Epithelial cell of proximal tubule (primary cell): ENCODE data around the gene CD9. TPM values are rescaled to one million over a fixed set of nuclear protein-coding genes. Genes with fewer than 3 reads are reported as not detected.

Experiments
- DNase-seq: peaks from one replicate; pipeline ENCODE4 v3.0.0-alpha.2; 2011; ENCODE audit warnings: low read depth
- H3K4me3 ChIP-seq: 2 replicates; pipeline ENCODE4 v1.5.1; 2011; ENCODE audit warnings: low read depth, mild to moderate bottlenecking, low read length
- total RNA-seq: library from RNA; depleted of rRNA; stranded (reverse); fragments of >200 nt; gene quantifications from 2 replicates; pipeline ENCODE4 v1.2.3, GENCODE V29; 2015
- TF ChIP-seq, protein P1 (sequence below): conservative IDR thresholded peaks from 2 replicates; pipeline ENCODE4 v1.5.1; 2012; ENCODE audit warnings: low read depth, mild to moderate bottlenecking, low read length

Gene CD9
- total RNA-seq, 1 donor from 2014 or later = 284 TPM

DNA sequence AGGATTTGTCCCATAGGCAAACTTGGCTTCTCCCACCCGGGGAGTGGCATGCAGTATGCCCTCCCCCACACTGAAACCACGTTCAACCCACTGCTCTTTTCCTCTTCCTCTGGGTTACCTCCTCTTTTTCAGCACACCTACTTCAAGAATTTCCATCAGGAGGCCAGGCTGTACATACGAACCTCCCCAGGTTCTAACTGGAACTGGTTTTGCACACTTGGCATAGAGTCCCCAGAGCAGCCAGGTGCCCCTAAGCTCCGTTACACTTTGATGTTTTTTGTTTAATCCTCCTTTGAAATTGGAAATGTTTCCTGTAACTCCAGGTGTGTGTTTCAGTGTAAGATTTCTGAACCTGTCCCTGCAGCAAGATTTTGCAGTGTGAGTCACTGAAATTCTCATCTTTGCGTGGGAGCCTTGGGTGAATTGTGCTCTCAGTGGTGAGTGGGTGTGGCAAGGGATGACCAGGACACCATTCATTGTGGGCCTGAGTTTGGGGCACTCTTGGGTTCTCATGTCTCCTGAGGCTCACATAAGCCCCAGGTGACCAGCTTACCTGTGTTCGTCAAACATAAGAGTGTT lies 18.2 kb downstream of the CD9 start:
- no peak for DNase-seq
- TF ChIP-seq, protein P1, sequence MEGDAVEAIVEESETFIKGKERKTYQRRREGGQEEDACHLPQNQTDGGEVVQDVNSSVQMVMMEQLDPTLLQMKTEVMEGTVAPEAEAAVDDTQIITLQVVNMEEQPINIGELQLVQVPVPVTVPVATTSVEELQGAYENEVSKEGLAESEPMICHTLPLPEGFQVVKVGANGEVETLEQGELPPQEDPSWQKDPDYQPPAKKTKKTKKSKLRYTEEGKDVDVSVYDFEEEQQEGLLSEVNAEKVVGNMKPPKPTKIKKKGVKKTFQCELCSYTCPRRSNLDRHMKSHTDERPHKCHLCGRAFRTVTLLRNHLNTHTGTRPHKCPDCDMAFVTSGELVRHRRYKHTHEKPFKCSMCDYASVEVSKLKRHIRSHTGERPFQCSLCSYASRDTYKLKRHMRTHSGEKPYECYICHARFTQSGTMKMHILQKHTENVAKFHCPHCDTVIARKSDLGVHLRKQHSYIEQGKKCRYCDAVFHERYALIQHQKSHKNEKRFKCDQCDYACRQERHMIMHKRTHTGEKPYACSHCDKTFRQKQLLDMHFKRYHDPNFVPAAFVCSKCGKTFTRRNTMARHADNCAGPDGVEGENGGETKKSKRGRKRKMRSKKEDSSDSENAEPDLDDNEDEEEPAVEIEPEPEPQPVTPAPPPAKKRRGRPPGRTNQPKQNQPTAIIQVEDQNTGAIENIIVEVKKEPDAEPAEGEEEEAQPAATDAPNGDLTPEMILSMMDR = no peak
- H3K4me3 ChIP-seq = no peak overlapping the region

DNA sequence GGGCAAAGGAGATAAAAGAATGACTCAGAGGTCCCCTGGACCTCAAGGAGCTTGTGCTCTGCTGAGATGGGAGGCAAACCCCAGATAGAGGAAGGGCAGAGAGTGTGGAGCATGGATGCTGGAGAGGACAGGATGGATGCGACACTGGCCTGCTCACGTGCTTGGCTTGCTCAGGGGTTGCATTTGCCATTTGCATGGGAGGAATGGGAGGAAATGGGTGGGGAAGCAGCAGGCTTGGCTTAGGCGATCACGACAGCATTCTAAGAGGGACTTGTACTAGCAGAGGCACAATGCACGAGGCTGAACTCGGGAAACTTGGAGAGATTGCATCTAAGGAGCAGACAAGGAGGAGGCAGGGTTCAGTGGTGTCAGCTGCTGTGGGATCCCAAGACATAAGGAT lies 19.8 kb downstream of the CD9 start:
- H3K4me3 ChIP-seq = no peak overlapping the region
- TF ChIP-seq, protein P1 = no peak
- no peak for DNase-seq

DNA sequence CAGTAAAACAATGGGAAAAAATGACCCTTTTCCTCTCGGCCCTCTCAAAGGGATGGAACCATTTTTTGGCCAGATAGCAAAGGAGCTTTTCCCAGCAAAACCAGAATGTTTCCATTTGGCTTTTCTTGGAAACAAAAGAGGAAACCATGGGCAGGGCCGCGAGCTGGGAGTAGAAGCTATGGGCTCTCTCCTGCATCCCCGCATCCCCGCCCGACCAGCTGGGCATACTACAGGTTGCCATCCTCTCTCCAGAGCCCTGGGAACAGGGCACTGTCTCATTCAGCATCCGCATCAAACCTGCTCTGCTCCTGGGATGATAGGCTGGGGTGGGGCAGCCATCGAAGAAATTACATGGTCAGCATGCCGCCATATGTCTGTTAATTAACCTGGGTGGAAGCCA lies 20.9 kb downstream of the CD9 start:
- no peak overlapping the region for H3K4me3 ChIP-seq
- no peak for DNase-seq
- TF ChIP-seq, protein P1 = no peak

DNA sequence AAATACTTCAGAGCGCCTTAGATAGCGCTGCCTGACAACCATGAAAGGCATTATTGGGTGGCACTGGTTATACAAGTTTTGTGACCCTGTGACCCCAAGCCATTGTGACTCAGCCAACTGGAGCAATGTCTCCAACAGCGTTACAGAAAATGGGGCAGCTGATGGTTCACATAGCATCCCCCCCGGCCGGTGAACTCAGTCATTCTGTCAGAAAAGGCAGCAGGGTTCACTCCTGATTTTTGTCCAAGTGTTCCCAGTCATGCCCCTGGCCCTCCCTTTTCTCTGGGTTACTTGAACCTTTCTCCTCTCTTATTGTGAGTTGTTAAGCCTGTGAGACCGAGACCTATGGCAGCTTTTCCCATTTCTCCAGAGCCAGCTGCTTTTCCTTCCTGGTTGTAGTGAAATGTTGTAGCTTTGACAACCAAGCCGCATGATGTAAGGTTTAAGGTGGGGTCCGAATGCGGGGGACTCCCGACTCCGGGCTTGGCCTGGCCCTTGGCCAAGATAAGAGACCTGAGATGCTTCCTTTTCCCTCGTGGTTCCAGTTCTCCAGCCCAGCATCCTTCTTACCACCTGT lies 22.0 kb downstream of the CD9 start:
- no peak overlapping the region for H3K4me3 ChIP-seq
- no peak for DNase-seq
- TF ChIP-seq, protein P1 = no peak

DNA sequence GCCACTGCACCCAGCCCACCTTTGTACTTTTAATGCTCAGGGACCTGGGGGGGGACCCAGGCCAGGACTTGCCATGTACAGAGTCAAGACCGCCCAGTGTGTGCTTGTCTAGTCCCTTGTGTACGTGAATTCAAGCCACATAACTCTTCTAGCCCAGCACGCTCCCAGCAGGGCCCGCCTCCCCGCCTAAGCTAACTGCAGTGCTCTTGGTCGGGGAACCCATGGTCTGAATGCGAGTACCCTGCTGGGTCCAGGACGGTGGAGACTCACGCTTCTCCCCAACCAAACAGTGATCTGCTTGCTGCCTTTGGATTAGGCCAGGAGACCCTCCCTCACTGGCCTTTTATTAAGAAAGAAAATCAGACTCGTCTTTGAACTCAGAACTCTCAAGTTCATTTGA lies 23.3 kb downstream of the CD9 start:
- no peak for DNase-seq
- H3K4me3 ChIP-seq = no peak overlapping the region
- TF ChIP-seq, protein P1 = no peak

DNA sequence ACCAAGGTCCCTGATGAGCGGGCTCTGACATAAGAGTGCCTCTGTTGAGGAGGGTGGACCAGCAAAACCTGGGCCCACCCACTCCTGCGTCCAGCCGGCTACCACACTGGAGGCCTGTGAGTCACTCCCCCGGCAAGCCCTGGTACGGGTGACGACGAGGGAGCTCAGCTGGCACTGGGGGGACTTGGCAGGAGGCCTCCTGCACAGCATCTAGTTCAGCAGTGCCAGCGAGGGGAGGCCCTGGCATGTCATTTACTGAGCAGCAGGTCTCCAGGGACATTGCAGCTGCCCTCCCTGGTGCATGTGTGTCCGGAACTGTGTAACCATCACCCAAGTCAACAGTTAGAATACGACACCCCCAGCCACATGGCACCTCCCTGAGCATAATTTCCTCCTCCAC lies 24.4 kb downstream of the CD9 start:
- no peak for DNase-seq
- no peak overlapping the region for H3K4me3 ChIP-seq
- TF ChIP-seq, protein P1 = no peak

DNA sequence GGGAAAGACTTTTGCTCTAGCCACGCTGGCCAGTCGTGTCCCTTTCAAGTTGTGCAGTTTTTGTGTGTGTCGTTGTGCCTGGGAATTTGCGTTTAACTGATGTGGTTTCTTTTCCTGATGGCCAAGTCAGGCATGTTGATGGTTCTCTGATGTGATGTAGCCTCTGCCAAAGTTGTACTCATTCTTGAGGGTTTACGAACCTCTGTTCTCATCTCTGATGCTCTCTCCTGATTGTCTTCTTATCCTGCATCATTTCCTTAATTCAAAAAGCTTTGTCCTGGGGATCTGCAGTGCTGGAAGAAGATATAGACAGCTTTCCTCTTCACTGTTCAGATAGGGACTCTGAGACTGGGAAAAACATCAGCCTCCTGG lies 25.4 kb downstream of the CD9 start:
- no peak overlapping the region for H3K4me3 ChIP-seq
- no peak for DNase-seq
- TF ChIP-seq, protein P1 = no peak
